Heart left ventricle (tissue), 16 donors: Measurements from ENCODE around the gene FAF1. TPM values are rescaled to one million over a fixed set of nuclear protein-coding genes. Genes with fewer than 3 reads are reported as not detected.

Experiments used
- ATAC-seq, 4 donors: fragments of 200-7000 bp; cut with Tn5 transposase; one replicate each; pipeline ENCODE4 v1.9.1; 2020 to 2022; ENCODE audit warnings: moderate library complexity in 4 of 4, mild to moderate bottlenecking in 3 of 4, moderate number of reproducible peaks in 1 of 4
- DNase-seq, 5 donors: peaks; one replicate each; pipeline ENCODE4 v3.0.0-alpha.2; 2020
- H3K27ac ChIP-seq, 12 donors: fragments of 200-600 bp; sonication (generic) in 4 of 12; one replicate each; pipeline versions ENCODE4 v1.5.0 to v1.8.0; 2016 to 2022; ENCODE audit warnings: mild to moderate bottlenecking in 2 of 12
- H3K27me3 ChIP-seq, 9 donors: fragments of 200-600 bp; sonication (generic) in 2 of 9; one replicate each; pipeline versions ENCODE4 v1.5.1 to v1.8.0; 2016 to 2022; ENCODE audit warnings: mild to moderate bottlenecking in 3 of 9
- H3K36me3 ChIP-seq, 9 donors: fragments of 200-600 bp; sonication (generic) in 2 of 9; one replicate each; pipeline versions ENCODE4 v1.5.0 to v1.8.0; 2018 to 2022; ENCODE audit warnings: mild to moderate bottlenecking in 2 of 9
- H3K4me1 ChIP-seq, 12 donors: fragments of 200-600 bp; sonication (generic) in 4 of 12; one replicate each; pipeline versions ENCODE4 v1.5.0 to v1.8.0; 2016 to 2022; ENCODE audit warnings: mild to moderate bottlenecking in 3 of 12
- H3K4me3 ChIP-seq, 12 donors: fragments of 200-600 bp; sonication (generic) in 4 of 12; one replicate each; pipeline versions ENCODE4 v1.5.0 to v1.8.0; 2017 to 2022; ENCODE audit warnings: mild to moderate bottlenecking in 9 of 12, moderate library complexity in 4 of 12
- H3K9me3 ChIP-seq, 12 donors: fragments of 200-600 bp; sonication (generic) in 4 of 12; one replicate each; pipeline versions ENCODE4 v1.5.0 to v1.8.0; 2016 to 2022; ENCODE audit warnings: mild to moderate bottlenecking in 1 of 12
- POLR2A ChIP-seq, 2 donors: fragments of 450-650 bp; IDR thresholded peaks; one replicate each; pipeline ENCODE4 v1.6.1; 2017; ENCODE audit warnings: antibody characterized with exemption in 2 of 2, mild to moderate bottlenecking in 2 of 2, moderate library complexity in 2 of 2
- WGBS, 4 donors: extraction: QIAGEN DNeasy Blood & Tissue Kit in 2 of 4; methylation state at CpG; one replicate each; pipeline versions ENCODE4 v1.1.5 to v1.1.7; 2013 to 2018; 5-methylcytosine and 5-hydroxymethylcytosine counted together
- intact Hi-C, 10 donors: fragments of 100-400 bp; cut with DNase I; formaldehyde crosslinking; loops; one replicate each; pipeline versions ENCODE4 v1.11.1 to v1.14.2; 2022
- polyA plus RNA-seq, 2 donors: library from polyadenylated mRNA; stranded (reverse); fragments of 200-250 nt; gene quantifications; one replicate each; pipeline ENCODE4 v1.2.3, GENCODE V29; 2013
- total RNA-seq, 9 donors: library from RNA; depleted of rRNA in 2 of 9; stranded (reverse); fragments of >200 nt in 2 of 9; fragmentation: NEBNext Ultra II Directional in 3 of 9; extraction: Animal tissue kit (Norgen Biotek cat#: 25700) in 3 of 9; gene quantifications; one replicate each; pipeline versions ENCODE4 v1.1.0 to v1.2.4, GENCODE V29; 2016 to 2023
- TF ChIP-seq, protein P1 (sequence below), 12 donors: fragments of 200-600 bp; sonication (generic) in 4 of 12; IDR thresholded peaks; one replicate each; pipeline versions ENCODE4 v1.5.0 to v1.8.0; 2018 to 2022; ENCODE audit warnings: antibody characterized with exemption in 12 of 12, mild to moderate bottlenecking in 5 of 12
- donor health status: ischemic (EF 13 %, LVEDD 7.1; RV severe dilation, severe dysfunction).
- donor health status: healthy with polysubstance abuse.
- donor health status: DM: no; HTN: yes; CAD: no.
- donor health status: DM: no; HTN: no; CAD: no.
- donor health status: ischemic (EF 25% LVEDD 6.9; RV normal size, moderate dysfunction).
- donor health status: ischemic (EF 25% LVEDD 5.7; RV mildly dilated, moderate dysfunction).
- donor health status: healthy.
- donor health status: DM: yes; HTN: yes; CAD: no.
- donor health status: ischemic (EF 35%, LVEDD 5.7; RV mildly dilated, moderate dysfunction).
- donor health status: nonischemic (EF 11% LVEDD 7.7; RV severe dilation, severe dysfunction).
- donor health status: DM: yes; HTN: yes; CAD: no.
- donor health status: PGD.
- donor health status: ischemic (EF 29% LVEDD 5.4; RV normal size, mild dysfunction).
- donor health status: nonischemic (EF 23%, LVEDD 6.1; RV moderate dilation, normal function).

The FAF1 gene
- total and polyA plus RNA-seq, 11 donors: 41.0 to 112 (median 81.3) TPM

DNA sequence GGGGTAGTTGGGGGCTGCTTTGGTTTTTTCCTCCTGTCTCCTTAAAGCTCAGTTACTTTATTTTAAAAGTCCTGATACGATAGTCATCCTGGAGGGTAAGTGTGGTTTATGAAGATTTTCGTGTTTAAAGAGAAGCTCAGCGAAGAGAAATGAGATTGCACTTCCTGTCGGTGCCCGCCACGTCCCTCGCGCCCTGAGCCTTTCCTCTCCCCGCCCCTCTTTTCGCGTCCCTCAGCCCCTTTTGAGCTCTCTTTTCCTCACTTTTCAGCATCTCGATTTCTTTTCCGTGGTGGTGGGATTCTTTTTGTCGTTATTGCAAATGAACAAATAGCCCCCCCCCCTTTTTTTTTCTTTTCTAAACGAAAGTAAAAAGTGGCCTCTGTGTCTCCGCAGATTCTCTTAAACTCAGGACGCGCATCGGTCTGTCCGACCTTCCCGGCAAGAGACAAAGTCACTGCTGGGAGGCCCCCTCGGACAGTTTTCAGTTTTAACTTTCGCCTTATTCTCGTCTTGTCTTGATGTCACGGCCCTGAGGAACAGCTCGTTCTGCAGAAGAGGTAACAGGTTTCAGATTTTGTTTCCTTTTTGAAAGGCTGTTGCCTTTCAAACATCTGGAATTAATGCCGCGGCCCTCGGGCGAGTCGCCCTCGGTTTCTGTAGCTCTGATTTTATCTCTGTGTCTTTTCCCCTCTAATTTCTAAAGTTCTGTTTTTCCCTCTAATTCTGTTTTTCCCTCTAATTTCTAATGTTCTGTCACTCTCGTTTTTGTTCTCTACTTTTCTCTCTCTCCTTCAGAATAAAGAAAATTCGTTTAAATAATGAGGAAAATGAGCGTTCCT, 535.8 kb downstream of the FAF1 start:
- H3K36me3 ChIP-seq: no peaks in the 10 kb centered on the region
- ATAC-seq (no peak), DNase-seq (no peak)
- H3K27me3 ChIP-seq: peaks cover 63 to 100% (median 100%) of the 10 kb centered on the region in 9 donors
- TF ChIP-seq POLR2A (IDR thresholded peaks at IDR 0.05): no peak
- TF ChIP-seq, protein P1, sequence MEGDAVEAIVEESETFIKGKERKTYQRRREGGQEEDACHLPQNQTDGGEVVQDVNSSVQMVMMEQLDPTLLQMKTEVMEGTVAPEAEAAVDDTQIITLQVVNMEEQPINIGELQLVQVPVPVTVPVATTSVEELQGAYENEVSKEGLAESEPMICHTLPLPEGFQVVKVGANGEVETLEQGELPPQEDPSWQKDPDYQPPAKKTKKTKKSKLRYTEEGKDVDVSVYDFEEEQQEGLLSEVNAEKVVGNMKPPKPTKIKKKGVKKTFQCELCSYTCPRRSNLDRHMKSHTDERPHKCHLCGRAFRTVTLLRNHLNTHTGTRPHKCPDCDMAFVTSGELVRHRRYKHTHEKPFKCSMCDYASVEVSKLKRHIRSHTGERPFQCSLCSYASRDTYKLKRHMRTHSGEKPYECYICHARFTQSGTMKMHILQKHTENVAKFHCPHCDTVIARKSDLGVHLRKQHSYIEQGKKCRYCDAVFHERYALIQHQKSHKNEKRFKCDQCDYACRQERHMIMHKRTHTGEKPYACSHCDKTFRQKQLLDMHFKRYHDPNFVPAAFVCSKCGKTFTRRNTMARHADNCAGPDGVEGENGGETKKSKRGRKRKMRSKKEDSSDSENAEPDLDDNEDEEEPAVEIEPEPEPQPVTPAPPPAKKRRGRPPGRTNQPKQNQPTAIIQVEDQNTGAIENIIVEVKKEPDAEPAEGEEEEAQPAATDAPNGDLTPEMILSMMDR (IDR thresholded peaks at IDR 0.05): no peak
- 2 to 5% (median 4%) methylated on average over 35 of the region's 35 CpGs for WGBS, 4 donors
- no peaks in the 10 kb centered on the region for H3K9me3 ChIP-seq
- no peak overlapping the region for H3K27ac ChIP-seq
- H3K4me1 ChIP-seq: peaks cover 0 to 69% (median 34%) of the 10 kb centered on the region in 12 donors
- peak overlapping the region in 11 of 12 donors; percentile 9 to 54 (median 41) for H3K4me3 ChIP-seq
- intact Hi-C loops: no loop called here

DNA sequence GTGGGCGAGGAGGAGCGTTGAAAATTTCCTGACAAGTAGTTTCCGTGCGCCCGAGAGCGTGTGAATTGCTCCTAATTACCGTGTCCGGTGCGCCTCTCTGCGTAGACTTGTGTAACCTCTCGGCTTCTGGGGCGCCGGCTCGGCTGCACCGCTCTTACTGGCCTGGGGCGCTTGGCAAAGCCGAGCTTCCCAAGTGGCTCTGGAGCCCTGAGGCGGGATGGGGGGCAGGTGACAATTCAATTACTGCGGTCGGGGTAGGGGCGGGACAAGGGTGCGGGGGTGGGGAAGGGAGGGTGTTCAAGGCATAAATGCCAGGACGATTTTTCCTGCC, 536.4 kb downstream of the FAF1 start:
- no peaks in the 10 kb centered on the region for H3K9me3 ChIP-seq
- intact Hi-C loops: no loop called here
- peaks cover 61 to 100% (median 98%) of the 10 kb centered on the region in 9 donors for H3K27me3 ChIP-seq
- H3K4me1 ChIP-seq: peaks cover 0 to 76% (median 36%) of the 10 kb centered on the region in 12 donors
- WGBS, 4 donors: 2 to 3% (median 2%) methylated on average over 22 to 23 of the region's 23 CpGs
- ATAC-seq (peak in 1 of 4 donors; percentile 23), DNase-seq (peak in 1 of 5 donors; percentile 40)
- TF ChIP-seq, protein P1 (IDR thresholded peaks at IDR 0.05): no peak
- no peak for TF ChIP-seq POLR2A (IDR thresholded peaks at IDR 0.05)
- no peak overlapping the region for H3K27ac ChIP-seq
- H3K4me3 ChIP-seq: peak overlapping the region; percentile 9 to 54 (median 38)
- no peaks in the 10 kb centered on the region for H3K36me3 ChIP-seq

DNA sequence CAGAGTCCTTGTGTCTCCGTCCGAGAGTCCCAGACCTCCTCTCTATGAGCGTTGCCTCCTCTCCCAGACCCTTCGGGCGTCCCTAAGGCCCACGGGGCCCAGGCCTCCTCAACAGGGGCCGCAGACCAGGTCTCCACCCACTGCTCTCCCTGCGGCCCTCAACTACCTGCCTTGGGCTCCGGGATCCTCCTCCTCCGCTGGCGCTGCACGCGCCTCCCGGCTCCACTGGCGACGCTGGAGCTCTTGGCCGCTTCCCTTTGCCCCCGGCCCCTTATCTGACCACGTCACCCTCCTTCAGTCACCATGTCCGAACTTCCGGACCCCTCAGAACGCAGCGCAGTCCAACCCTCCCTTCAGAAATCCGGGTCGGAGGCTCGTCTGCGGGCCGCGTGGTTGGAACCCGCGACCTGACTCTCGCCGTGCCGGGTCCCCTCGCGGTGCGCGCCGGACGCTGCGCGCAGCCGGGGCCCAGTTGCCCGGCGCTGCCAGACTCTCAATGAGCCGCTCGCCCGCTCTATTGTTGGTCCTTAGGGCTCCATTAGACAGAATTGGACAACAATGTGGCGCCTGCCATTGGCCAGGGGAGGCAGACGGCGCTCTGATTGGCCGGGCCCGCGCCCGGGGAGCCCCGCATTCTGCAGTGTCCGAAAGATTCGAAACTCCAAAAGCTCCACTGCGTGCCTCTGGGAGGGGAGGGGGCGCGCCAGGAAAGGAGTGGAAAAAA, 537.0 kb downstream of the FAF1 start, which contains the start of gene DMRTA2:
TSS of gene DMRTA2 (minus strand) at position 498 of the 724 bp plus-strand sequence. CDS start 1,907 bp downstream, outside the sequence.
- H3K27me3 ChIP-seq: peaks cover 61 to 100% (median 98%) of the 10 kb centered on the region in 9 donors
- WGBS, 4 donors: 1 to 4% (median 2%) methylated on average over 34 to 61 of the region's 61 CpGs
- H3K4me1 ChIP-seq: peaks cover 0 to 80% (median 40%) of the 10 kb centered on the region in 12 donors
- intact Hi-C loops: no loop called here
- H3K27ac ChIP-seq: no peak within 1 kb of the TSS
- TF ChIP-seq, protein P1 (IDR thresholded peaks at IDR 0.05): no peak
- no peak for TF ChIP-seq POLR2A (IDR thresholded peaks at IDR 0.05)
- peak within 1 kb of the TSS; percentile 9 to 54 (median 38) for H3K4me3 ChIP-seq
- no peaks in the 10 kb centered on the region for H3K9me3 ChIP-seq
- ATAC-seq (peak in 3 of 4 donors; percentile 27 to 53 (median 45)), DNase-seq (peak in 1 of 5 donors; percentile 57)
- H3K36me3 ChIP-seq: no peaks in the 10 kb centered on the region

DNA sequence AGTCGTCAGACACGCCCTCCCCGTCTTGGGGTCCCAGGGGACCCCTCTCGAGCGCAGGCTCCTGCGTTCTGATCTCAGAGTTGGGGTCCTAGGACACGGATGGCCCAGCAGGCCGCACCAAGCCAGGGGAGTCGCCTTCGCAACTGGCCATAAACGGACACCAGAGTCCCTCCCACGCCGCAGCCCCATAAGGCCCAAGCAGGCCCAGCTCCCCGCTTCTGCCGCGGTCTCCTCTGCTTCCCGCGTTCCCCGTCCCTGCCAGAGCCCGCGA, 537.5 kb downstream of the FAF1 start:
- DNase-seq (no peak), ATAC-seq (no peak)
- H3K4me3 ChIP-seq: peak overlapping the region in 5 of 12 donors; percentile 32 to 54 (median 45)
- H3K36me3 ChIP-seq: no peaks in the 10 kb centered on the region
- H3K4me1 ChIP-seq: peaks cover 0 to 77% (median 42%) of the 10 kb centered on the region in 12 donors
- WGBS, 4 donors: 3 to 5% (median 4%) methylated on average over 19 to 21 of the region's 21 CpGs
- peaks cover 59 to 100% (median 98%) of the 10 kb centered on the region in 9 donors for H3K27me3 ChIP-seq
- intact Hi-C loops: no loop called here
- TF ChIP-seq POLR2A (IDR thresholded peaks at IDR 0.05): no peak
- TF ChIP-seq, protein P1 (IDR thresholded peaks at IDR 0.05): no peak
- no peaks in the 10 kb centered on the region for H3K9me3 ChIP-seq
- no peak overlapping the region for H3K27ac ChIP-seq
